Activated CD4-positive, CD25-positive, alpha-beta regulatory T cell treated with anti-CD3 and anti-CD28 coated beads, Interleukin-2, amount 50 U/mL, for 16 hours (primary cell): ENCODE results near the gene APOA5.
"Not testable (repeated sequence)": the region's sequence is repeated elsewhere in the genome, so short reads cannot be mapped to it uniquely, and the experiment has no call there.

Experiments
- DNase-seq: peaks from one replicate; pipeline ENCODE4 v3.0.0-alpha.2; 2020; ENCODE audit warnings: low read depth, low spot score

APOA5 gene

DNA sequence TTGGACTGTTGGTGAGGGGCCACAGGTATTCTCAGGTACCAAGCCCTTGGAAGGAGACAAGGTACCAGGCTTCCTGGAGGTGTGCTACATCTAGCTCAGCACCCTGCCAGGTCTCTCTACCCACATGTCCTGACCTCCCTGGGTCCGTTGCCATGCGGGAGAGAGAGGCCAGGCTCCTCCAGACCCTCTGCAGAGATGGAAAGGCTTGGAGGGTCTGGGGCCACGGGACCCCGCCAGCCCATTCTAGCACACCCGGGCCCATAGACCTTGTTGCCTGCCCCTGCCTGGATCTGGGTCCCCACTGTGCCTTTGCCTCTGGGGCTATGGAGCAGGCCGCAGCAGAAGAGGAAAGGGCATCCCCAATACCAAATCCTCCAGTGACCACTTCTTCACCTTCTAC lies 35.8 kb upstream of the APOA5 start:
- DNase-seq, result no peak

DNA sequence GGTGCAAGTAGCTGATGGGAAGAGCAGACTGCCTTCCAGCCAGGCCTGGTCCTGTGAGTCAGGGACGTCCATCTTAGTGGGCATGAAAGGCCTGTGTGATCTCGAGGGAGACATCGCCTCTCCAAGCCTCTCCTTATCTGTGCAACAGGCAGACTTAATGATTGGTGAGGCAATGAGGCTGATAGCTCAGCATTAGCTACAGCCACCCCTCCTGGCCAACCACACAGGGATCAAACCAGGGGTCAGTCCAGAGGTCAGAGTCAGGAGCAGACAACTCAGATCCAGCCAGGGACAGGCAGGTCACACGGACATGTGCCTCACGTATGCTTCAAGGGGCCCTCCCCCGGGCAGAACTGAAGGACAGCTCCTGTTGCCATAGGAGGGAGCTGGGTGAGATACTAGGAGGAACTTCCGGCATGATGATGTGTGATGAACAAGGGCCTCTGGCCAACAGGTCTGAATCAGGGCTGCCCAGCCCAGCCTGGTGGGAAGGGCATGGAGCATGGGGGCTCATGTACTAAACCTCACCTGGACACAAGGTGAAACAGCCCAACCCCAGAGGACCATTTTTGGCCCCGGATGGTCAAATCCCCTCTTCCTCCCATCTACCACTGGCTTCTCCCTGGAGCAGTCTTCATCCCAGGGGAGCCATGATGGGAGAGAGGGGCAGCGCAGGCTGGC lies 35.2 kb upstream of the APOA5 start:
- no peak for DNase-seq

DNA sequence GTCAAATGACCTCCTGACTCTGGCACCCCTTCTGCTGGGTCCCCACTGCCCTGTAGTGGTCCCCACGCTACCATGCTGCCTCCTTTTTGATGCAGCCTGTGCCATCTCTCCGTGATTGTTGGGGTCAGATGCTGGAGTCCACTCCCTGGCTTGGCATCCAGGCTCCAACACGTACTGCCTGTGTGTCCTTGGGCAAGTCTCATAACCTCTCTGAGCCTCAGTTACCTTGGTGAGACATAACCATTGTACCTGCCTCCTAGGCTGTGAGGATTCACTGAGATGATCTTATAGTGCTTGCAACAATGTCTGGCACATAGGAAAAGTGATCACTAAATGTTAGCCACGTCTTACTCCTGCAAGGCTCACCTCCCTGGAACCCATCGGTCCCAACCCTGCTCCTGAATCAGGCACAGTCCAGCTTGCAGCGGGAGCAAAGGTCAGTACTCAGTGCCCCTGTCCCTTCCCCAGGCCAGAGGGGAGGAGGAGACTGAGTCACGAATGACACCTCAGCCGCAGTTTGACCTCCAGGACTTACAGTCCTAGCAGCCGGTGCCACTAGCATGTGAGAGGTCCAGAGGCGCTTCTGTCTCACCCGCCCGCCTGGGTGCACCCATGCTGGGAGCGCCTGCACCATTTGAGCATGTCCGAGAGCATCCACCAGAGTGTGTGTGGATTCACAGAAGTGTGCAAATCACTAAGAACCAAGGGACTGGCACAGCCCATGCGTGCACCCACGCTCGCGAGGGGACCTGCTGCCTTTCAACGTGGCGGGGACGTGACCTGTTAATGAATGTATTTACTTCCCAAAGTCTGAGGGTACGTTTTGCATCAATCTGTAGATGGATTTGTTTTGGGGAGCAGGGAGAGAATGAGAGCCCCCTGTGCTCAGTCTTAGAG lies 34.4 kb upstream of the APOA5 start:
- DNase-seq, result no peak

DNA sequence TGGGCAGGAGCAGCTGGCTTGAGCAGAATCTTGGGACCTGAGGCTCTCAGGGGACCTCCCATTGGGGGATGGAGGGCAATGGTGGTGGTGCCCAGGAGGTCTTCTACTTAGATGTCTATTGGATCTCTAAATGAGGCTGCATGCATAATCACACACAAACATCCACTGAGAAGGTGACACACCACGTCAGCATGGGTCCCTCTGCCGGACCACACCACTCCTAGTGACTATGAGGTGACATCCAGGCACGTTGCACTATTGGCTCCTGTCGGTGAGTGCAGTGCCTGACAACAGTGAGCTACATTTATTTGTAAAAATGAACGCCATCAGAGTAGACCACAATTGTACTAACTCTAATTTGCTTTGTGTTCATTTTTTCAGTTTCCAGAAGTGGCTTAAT lies 33.8 kb upstream of the APOA5 start:
- no peak for DNase-seq

DNA sequence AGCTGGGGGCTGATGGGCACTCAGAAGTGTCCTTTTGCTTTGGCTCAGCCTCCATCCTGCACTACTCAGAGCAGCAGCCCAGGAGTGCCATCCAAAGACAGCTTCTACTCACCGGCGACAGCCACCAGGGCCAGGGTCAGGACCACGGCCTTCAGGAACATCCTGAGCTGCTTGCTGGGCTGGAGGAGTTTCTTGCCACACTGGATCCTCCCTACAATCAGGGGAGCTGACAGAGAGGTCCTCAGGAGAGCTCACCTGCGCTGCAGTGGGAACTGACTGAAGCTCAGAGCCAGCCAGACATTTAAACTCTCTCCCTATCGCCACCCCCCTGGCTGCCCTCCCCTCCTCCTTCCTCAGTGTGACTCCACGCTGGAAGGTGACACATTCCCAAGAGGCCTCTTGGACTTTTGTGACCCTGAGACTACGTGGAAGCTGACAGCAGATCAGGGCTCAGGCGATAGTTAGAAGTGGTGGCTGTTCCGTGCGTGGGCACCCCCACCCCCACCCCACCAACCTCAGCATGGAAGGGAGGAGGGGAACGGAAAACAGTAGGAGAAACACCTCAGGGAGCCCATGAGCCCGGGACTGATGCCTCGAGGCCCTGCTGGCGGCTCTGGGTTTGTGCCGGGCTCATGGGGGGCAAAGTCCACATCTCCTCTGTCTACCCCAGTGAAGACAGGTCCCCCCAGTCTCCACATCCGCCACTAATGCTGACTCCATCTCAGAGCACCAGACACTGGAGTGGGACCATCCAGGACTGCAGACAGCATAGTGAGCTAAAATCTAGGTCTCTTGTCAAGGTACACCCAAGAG lies 31.6 kb upstream of the APOA5 start, which contains the start of gene APOA4:
Gene APOA4, minus strand, starts transcription at position 274 of the 813 bp plus-strand sequence. Its CDS starts 113 bp downstream, at position 161.
- no peak for DNase-seq

DNA sequence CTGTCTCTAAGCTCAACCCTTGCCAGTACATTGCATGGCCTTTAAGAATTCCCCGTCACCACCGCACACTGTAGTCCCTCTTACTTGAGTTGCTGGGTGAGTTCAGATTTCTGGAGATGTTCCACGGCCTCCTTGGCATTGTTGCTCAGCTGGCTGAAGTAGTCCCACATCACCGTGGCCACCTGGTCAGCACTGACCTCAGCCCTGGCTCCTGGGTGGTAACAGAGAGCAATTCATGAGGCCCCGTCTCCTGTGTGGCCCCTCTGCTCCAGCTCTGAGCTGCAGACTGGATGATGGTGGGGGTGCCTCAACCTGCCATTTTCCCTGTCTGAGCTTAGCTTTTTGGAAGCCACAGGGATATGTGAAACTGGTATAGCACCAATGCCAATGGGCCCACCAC lies 30.9 kb upstream of the APOA5 start:
- no peak for DNase-seq

GRCh38 chr11:116821050-116821918 lies 29.6 kb upstream of the APOA5 start:
- no peak for DNase-seq

GRCh38 chr11:116819049-116819448 lies 27.4 kb upstream of the APOA5 start:
- DNase-seq, result no peak

GRCh38 chr11:116814502-116814901 lies 22.8 kb upstream of the APOA5 start:
- no peak for DNase-seq

GRCh38 chr11:116813781-116814471 lies 22.2 kb upstream of the APOA5 start:
- no peak for DNase-seq

- no peak for DNase-seq
These were observed 21.5 kb upstream of the APOA5 start for GRCh38 chr11:116813170-116813569.

DNA sequence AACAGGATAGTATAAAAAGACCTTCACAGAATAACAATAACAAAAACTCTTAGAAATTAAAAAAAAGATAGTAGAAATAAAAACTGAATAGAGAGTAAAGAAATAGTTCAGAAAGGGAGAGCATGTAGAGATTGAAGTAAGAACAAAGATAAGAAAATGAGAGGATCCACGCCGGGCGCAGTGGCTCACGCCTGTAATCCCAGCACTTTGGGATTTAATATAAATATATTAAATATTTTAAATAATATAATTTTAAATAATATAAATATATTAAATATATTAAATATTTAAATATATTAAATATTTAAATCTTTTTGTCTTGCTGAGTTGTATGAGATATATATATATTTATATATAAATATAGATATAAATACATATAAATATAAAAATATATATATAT lies 20.4 kb upstream of the APOA5 start:
- no peak for DNase-seq

- DNase-seq, result no peak
These were observed 19.5 kb upstream of the APOA5 start for GRCh38 chr11:116811194-116811593.

DNA sequence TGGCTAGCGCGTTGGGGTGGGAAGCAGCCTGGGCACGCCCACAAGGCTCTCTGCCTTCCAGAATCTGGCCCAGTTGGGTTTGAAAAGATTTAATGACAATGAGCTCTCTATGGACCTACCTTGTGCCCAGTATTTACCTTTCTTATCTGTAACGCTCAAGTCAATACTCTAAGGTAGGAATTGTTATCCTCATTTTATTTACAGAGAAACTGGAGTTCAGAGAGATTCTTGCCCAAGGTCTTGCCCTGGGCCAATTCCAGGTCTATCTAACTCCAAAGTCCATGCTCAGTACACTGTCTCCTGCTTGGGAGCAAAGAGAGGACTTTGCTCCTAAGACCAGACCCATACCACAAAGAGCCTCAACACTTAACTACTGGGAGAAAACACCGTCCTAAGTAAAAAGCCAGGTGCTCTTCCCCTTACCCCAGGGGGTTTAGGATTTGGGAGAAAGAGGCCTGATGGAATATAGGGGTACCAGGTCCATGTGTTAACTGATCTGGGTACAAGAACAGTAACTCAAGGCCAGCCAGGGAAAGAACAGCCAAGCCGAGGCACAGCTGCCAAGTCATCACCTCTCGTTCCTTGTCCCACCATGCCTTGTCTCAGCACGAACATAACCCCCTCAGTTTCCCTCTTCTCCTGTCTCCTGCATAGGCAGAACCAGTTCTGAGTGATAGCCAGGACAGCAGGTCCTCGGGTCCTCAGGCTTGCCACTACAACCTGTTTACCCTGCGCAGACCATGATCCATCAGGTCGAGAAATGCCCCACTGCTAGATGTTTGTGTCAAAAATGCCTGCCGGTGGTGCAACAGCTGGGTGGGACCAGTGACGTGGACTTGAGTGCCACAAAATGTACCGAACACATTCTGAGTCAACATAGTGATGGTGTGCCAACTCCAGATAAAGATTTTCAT lies 16.8 kb upstream of the APOA5 start:
- DNase-seq, result no peak

DNA sequence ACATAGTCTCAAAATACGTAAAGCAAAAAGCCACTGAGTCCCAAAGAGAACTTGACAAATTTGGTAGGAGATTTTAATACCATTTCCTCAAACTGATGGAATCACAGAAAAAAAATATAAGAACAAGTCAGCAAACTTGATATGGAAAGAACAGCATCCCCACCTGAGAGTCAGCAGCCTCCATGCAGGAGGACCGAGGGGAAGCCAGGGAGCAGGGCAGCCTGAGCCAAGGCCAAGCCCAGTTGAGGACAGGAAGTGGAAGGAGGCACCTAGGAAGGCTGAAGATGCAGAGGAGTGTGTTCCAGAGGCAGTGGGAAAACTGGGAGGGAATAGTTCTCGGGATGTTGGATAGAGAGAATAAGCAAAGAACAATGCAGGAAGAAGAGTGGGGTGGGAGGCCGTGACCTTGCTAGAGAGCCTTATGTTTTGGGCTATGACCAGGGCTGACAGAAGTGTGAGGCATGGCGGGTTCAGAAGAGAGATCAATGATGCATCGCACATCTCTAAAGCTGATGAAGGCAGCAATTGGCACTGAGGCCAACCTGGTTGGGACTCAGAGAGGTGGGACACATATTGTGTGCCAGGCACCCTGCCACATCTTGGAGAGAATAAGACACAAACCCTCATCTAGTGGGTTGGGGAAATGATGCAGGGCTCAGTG lies 16.1 kb upstream of the APOA5 start:
- DNase-seq, result no peak

GRCh38 chr11:116804001-116804400 lies 12.3 kb upstream of the APOA5 start:
- no peak for DNase-seq

DNA sequence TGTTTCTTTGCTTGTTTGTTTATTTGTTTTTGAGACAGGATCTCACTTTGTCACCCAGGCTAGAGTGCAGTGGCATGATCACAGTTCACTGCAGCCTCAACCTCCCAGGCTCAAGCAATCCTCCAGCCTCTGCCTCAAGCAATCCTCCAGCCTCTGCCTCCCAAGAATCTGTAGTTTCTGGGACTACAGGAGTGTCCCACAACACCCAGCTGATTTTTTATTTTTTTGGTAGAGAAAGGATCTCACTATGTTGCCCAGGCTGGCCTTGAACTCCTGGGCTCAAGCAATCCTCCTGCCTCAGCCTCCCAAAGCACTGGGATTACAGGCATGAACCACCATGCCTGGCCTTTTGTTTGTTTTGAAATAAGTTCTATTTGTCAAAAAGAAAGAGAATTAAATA lies 10.0 kb upstream of the APOA5 start:
- DNase-seq, result not testable (repeated sequence)

- DNase-seq, result no peak
These were observed 8.9 kb upstream of the APOA5 start for GRCh38 chr11:116800610-116801009.

DNA sequence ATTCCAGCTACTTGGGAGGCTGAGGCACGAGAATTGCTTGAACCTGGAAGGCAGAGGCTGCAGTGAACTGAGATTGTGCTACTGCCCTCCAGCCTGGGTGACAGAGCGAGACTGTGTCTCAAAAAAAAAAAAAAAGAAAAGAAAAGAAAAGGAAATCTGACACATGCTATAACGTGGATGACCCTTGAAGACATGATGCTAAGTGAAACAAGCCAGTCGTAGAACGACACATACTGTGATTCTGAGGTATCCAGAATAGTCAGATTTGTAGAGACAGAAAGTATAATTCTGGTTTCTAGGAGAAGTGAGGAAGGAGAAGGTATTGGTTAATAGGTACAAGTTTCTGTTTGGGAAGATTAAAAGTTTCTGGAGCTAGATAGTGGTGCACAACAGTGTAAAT lies 6.7 kb upstream of the APOA5 start:
- DNase-seq, result no peak
